Activated CD4-positive, alpha-beta T cell treated with anti-CD3 and anti-CD28 coated beads for 4 hours (primary cell): ENCODE results near the gene HACE1.
"Not testable (repeated sequence)": the region's sequence is repeated elsewhere in the genome, so short reads cannot be mapped to it uniquely, and the experiment has no call there.

Experiments used
- DNase-seq, 2 donors: peaks; one replicate each; pipeline ENCODE4 v3.0.0-alpha.2; 2020

HACE1 gene

GRCh38 chr6:104859225-104860146, at the start of gene HACE1:
Gene HACE1, minus strand, starts transcription at chr6:104859919. Its CDS starts 277 bp downstream, at chr6:104859642.
- DNase-seq = peak; percentile 84 to 87

- DNase-seq = no peak
Observed at GRCh38 chr6:104908888-104909525, 49.3 kb upstream of the HACE1 start.

DNA sequence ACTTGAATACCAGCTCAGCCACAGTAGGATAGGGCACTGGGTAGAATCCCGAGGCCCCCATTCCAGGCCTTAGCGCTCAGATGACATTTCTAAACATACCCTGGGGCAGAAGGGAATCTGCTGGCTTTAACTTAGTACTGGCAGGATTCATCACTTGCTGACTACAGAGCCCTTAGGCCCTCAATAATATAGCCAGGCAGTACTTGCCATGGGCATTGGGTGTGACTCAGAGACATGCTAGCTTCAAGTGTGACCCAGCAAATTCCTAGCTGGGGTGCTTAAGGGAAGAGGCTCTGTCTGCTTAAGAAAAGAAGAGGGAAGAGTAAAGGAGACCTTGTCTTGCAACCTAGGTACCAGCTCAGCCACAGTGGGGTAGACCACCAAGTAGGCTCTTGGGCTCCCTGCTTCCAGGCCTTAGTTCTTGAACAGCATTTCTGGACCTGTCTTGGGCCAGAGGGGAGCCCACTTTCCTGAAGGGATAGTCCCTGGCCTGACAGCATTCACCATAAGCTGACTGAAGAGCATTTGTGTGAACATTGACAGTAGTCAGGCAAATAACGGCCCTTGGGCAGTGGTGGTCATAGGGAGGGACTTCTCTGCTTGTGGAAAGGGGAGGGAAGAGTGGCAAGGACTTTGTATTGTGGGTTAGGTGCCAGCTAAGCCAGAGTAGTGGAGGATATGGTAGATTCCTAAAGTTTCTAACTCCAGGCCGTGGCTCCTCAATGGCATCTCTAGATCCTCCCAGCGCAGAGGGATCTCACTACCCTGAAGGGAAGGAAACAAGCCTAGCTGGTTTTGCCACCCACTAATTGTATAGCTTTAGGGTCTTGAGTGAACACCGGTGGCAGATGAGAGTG, 48.5 kb upstream of the HACE1 start:
- DNase-seq = no peak

- DNase-seq = not testable (repeated sequence)
Observed at GRCh38 chr6:104898893-104899292, 39.2 kb upstream of the HACE1 start.

DNA sequence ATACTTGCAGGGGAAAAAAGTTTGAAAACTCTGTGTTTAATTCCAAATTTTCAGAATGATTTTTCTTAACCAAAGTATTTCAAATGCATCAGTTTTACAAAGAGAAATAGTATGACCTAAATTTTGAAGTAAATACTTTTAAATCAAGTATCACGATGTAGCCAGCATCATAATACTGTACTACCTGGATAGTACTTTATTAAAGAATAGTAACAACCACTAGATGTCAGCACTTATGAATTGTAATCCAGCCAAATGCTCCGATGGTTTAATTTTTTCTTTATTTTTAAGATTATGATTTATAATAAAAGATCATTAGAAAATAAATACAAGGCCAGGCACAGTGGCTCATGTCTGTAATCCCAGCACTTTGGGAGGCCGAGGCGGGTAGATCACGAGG, 37.2 kb upstream of the HACE1 start:
- DNase-seq = no peak

- DNase-seq = no peak
Observed at GRCh38 chr6:104888066-104888465, 28.3 kb upstream of the HACE1 start.

DNA sequence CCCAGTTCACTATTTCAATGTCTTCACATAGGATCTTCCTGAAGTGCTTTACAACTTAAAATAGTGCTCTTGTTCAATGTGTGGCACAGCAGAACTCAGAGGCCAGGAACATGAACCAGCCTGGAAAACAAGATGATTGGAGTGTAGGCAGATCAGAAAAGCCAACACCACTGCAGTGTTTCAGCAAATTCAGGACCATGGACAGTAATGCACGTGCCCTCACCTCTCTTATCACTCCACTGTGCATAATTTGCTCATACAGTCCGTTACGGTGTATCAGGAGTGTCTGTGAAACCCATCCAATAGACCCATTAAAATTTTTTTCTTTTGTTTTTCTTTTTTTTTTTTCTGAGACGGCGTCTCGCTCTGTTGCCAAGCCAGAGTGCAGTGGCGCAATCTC, 27.6 kb upstream of the HACE1 start:
- no peak for DNase-seq

GRCh38 chr6:104885518-104886043, 25.9 kb upstream of the HACE1 start:
- DNase-seq = no peak

DNA sequence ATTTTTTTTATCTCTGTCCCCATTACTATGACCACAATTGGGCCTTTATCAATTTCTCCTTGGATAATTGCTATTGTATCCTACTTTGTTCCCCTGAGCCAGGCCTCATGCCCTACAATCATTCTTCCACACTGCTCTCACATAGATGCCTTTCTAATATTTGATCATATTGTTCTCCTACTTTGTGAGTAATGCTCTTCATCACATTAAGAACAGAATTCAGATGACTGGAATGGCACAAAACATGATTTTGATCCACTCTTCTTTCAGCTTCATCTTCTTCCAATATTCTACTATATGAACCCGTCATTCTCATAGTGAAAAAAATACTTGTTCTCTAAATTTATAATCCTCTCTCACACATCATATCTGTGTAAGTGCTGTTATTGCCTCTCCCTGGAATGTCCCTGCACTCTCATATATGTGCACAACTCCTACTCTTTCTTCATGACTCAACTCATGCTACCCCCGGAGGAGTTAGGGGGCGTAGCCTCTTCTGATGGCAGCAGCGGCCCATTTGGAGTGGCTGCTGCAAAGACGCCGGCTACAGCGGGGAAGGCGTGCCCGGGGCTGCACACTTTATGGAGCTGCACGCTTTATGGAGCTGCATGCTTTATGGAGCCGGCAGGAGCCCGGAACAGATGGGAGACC, 25.3 kb upstream of the HACE1 start:
- no peak for DNase-seq

- DNase-seq = no peak
Observed at GRCh38 chr6:104881964-104882668, 22.4 kb upstream of the HACE1 start.

GRCh38 chr6:104862456-104862855, 2.7 kb upstream of the HACE1 start:
- no peak for DNase-seq

DNA sequence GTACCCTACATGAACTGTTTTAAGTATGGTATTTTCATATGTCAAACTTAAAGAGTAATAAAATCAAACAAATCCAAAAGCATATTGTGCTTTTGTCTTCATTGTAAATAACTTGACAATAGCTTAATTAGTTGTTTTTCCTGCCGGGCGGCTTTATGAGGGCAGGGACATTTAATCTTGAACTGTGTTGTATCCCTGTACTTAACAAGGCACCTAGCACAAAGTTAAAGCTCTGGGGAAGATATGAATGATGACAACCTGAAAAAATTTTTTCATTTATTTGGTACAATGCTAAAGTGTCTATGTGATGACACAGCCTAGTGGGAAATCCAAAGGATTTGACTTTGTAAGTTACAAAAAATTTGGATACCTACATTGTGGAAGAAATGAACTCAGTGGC, 502 bp upstream of the HACE1 start:
- no peak for DNase-seq

DNA sequence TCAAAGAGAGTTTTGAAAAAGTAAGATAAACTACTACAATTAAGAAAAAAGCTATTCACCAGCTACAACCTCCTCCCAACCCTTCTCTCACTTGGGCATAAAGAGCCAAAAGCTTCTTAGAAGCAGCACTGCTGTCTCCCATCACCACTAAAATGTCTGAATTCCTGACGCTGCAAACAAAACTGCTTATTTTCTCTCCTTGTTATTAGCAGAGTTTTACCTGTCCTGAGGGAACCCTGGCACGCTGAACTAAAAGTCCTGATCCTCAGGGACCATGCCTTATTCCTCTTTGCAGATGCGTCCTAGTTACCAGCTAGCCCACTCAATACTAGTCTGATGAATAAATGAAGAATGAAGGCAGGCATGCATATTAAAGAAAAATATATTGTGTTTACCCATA, 1.1 kb downstream of the HACE1 start:
- peak in 1 of 2 donors; percentile 2 for DNase-seq

DNA sequence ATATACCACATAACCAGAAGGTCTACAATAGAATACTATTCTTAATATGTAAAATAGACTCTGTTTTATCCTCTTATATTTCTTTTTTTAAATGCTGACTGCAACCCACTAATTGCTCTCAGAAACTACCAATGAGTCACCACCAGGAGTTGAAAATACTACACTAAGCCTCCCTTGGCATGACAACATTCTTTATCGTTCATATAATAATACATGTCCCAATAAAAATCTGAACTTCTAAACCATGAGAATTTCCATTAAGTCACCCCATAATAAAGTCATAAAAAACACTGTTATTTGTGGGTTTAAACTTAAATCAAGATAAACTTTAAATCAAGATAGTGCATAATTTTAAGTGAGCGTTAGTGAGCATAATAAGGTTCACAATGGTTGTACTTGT, 4.2 kb downstream of the HACE1 start:
- no peak for DNase-seq

DNA sequence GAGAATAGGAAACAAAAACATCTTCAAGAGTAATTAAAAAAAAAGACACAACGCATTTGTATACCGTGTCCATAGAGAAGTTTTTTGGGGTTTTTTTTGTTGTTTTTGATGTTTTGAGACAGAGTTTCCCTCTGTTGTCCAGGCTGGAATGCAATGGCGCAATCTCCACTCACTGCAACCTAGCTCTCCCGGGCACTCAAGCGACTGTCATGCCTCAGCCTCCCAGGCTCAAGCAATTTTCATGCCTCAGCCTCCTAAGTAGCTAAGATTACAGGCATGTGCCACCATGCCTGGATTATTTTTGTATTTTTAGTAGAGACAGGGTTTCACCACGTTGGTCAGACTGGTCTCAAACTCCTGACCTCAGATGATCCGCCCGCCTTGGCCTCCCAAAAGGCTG, 12.0 kb downstream of the HACE1 start:
- not testable (repeated sequence) for DNase-seq

- no peak for DNase-seq
Observed at GRCh38 chr6:104843229-104843628, 16.5 kb downstream of the HACE1 start.

DNA sequence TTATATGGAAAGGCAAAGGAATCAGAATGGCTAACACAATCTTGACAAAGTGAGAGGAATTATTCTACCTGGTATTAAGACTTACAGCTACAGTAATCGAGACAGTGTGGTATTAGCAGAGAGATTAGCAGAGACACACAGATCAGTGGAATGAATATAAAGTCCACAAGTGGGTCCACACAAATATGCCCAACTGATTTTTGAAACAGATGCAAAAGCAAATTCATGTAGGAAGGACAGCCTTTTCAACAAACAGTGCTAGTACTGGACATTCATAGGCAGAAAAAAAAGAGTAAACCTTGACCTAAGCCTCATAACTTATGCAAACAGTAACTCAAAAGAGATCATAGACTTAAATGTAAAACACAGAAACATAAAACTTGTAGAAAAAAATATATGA, 22.6 kb downstream of the HACE1 start:
- DNase-seq = no peak

DNA sequence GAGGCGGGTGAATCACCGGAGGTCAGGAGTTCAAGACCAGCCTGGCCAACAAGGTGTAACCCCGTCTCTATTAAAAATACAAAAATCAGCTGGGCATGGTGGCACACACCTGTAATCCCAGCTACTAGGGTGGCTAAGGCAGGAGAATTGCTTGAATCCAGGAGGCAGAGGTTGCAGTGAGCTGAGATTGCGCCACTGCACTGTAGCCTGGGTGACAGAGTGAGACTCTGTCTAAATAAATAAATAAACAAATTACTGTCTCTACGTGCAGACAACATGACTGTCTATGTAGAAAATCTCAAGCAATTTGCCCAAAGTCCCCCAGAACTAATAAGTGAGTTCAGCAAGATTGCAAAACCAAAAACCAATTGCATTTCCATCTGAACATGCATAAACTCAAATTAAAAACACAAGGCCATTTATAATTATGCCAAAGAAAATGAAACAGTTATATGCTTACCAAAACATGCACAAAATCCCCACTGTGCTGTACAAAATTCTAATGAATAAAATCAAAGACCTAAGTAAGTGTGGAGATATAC, 23.2 kb downstream of the HACE1 start:
- DNase-seq = not testable (repeated sequence)

DNA sequence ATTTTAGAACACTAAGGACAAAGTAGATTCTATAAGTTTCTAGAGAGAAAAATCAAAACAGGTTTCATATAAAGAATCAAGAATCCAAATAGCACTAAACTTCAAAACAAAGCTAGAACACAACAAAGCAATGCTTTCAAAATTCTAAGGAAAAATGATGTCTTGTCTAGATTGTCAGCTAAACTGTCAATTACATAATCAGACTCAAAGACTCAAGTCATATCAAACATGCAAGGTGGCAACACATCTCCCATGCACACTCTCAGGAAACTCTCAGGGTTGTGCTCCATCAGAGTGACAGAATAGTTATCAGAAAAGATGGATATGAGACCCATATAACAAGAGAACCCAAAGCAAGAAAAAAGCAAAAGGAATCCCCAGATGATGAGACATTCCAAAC, 23.9 kb downstream of the HACE1 start:
- DNase-seq = no peak

GRCh38 chr6:104829183-104829958, 30.3 kb downstream of the HACE1 start:
- no peak for DNase-seq

DNA sequence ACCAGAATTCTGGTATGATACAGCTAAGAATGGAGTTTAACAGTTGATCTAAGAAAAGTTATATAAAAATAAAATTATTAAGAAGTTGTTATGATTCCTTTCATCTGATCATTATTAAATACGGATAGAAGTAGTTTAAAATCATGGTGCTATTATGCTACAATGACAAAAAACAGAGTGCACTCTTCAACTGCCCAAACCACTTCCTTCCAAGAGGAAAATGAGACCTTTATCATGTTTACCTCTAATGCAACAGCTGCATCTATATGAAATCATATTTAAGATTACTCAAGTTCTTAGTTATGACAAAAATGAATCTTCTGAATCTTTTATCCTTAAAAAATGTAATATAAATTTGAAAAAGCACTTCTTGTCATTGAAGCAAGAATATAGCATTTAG, 31.2 kb downstream of the HACE1 start:
- DNase-seq = no peak
